AG09309 (cell line): ENCODE data around the gene CLBA1.

ENCODE experiments used
- DNase-seq: peaks from one replicate; pipeline ENCODE4 v3.0.0-alpha.2; 2010; ENCODE audit warnings: low read depth
- H3K4me3 ChIP-seq: 2 replicates; pipeline ENCODE4 v1.5.1; 2011; ENCODE audit warnings: mild to moderate bottlenecking, low read depth, low read length, moderate library complexity; ENCODE audit not compliant: control insufficient read depth
- CTCF ChIP-seq: IDR thresholded peaks from 2 replicates; pipeline ENCODE4 v1.5.1; 2011; ENCODE audit warnings: mild to moderate bottlenecking, low read depth, low read length, inconsistent platforms; ENCODE audit not compliant: insufficient read depth, control insufficient read depth; ENCODE audit errors: missing control alignments

Gene CLBA1

GRCh38 chr14:104953896-104954656, 31.5 kb upstream of the CLBA1 start:
- no peak overlapping the region for H3K4me3 ChIP-seq
- no peak for TF ChIP-seq CTCF
- DNase-seq = no peak

GRCh38 chr14:104954746-104955395, 30.7 kb upstream of the CLBA1 start:
- DNase-seq = no peak
- no peak overlapping the region for H3K4me3 ChIP-seq
- no peak for TF ChIP-seq CTCF

GRCh38 chr14:104955396-104955770, 30.2 kb upstream of the CLBA1 start:
- no peak for TF ChIP-seq CTCF

GRCh38 chr14:104956290-104956890, 29.2 kb upstream of the CLBA1 start:
- TF ChIP-seq CTCF = no peak
- H3K4me3 ChIP-seq = no peak overlapping the region
- DNase-seq = no peak

More at GRCh38 chr14:104955396-104955770, 30.2 kb upstream of the CLBA1 start:
- H3K4me3 ChIP-seq = no peak overlapping the region
- no peak for DNase-seq

- DNase-seq = no peak
- no peak overlapping the region for H3K4me3 ChIP-seq
- no peak for TF ChIP-seq CTCF
These were observed 28.2 kb upstream of the CLBA1 start for GRCh38 chr14:104957146-104958113.

GRCh38 chr14:104964546-104964945, 21.0 kb upstream of the CLBA1 start:
- no peak for TF ChIP-seq CTCF
- no peak overlapping the region for H3K4me3 ChIP-seq
- DNase-seq = no peak
